22Rv1 (cell line): Measurements from ENCODE around the gene ARL5C.

Experiments used
- ZFX ChIP-seq: fragments of 450-650 bp; IDR thresholded peaks from 2 replicates; pipeline ENCODE4 v1.6.1; 2017; ENCODE audit warnings: antibody characterized with exemption, borderline replicate concordance
- TF ChIP-seq, protein P1 (sequence below): fragments of 450-650 bp; IDR thresholded peaks from 2 replicates; pipeline ENCODE4 v1.5.1; 2017; ENCODE audit warnings: mild to moderate bottlenecking

DNA sequence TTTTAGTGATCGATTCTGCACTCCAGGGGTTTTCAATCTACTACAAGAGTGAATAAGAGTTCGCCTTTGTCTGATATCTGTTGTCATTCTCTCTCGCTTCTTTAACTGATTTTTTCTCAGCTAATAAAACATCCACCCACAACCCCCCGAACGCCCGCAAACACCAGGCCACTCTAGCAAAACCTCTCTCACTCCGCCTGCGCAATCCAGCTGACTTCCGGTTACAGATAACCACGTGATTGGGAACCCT lies 33.8 kb upstream of the ARL5C start:
- TF ChIP-seq, protein P1, sequence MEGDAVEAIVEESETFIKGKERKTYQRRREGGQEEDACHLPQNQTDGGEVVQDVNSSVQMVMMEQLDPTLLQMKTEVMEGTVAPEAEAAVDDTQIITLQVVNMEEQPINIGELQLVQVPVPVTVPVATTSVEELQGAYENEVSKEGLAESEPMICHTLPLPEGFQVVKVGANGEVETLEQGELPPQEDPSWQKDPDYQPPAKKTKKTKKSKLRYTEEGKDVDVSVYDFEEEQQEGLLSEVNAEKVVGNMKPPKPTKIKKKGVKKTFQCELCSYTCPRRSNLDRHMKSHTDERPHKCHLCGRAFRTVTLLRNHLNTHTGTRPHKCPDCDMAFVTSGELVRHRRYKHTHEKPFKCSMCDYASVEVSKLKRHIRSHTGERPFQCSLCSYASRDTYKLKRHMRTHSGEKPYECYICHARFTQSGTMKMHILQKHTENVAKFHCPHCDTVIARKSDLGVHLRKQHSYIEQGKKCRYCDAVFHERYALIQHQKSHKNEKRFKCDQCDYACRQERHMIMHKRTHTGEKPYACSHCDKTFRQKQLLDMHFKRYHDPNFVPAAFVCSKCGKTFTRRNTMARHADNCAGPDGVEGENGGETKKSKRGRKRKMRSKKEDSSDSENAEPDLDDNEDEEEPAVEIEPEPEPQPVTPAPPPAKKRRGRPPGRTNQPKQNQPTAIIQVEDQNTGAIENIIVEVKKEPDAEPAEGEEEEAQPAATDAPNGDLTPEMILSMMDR: no peak
- no peak for TF ChIP-seq ZFX
